Activated naive CD4-positive, alpha-beta T cell treated with anti-CD3 and anti-CD28 coated beads, Interleukin-2, amount 50 U/mL, for 24 hours (primary cell): ENCODE results near the gene EIF4E1B.

ENCODE experiments used
- H3K27ac Mint-ChIP-seq: one replicate; pipeline ENCODE4 v1.8.0; 2021; ENCODE audit warnings: mild to moderate bottlenecking, mixed read lengths
- H3K27me3 Mint-ChIP-seq: one replicate; pipeline ENCODE4 v1.8.0; 2021; ENCODE audit warnings: mixed read lengths
- H3K36me3 Mint-ChIP-seq: one replicate; pipeline ENCODE4 v1.8.0; 2021; ENCODE audit warnings: mixed read lengths
- H3K4me1 Mint-ChIP-seq: one replicate; pipeline ENCODE4 v1.8.0; 2021; ENCODE audit warnings: mixed read lengths
- H3K4me3 Mint-ChIP-seq: one replicate; pipeline ENCODE4 v1.8.0; 2021; ENCODE audit warnings: mild to moderate bottlenecking, mixed read lengths
- H3K9me3 Mint-ChIP-seq: one replicate; pipeline ENCODE4 v1.8.0; 2021; ENCODE audit warnings: mixed read lengths

EIF4E1B gene

GRCh38 chr5:176631383-176632200, 1.1 kb downstream of the EIF4E1B start:
- Mint-ChIP-seq H3K36me3 (no peaks in the 10 kb centered on the region), H3K27ac (no peak overlapping the region), H3K9me3 (no peaks in the 10 kb centered on the region), H3K4me3 (no peak overlapping the region), H3K4me1 (peaks cover 11% of the 10 kb centered on the region), H3K27me3 (peaks cover 46% of the 10 kb centered on the region)

- Mint-ChIP-seq H3K4me3 (no peak overlapping the region), H3K27ac (no peak overlapping the region)
Observed at GRCh38 chr5:176632745-176633144, 2.3 kb downstream of the EIF4E1B start.

GRCh38 chr5:176633598-176633997, 3.1 kb downstream of the EIF4E1B start:
- no peaks in the 10 kb centered on the region for H3K9me3 Mint-ChIP-seq
- H3K27me3 Mint-ChIP-seq, result peaks cover 35% of the 10 kb centered on the region
- peaks cover 11% of the 10 kb centered on the region for H3K4me1 Mint-ChIP-seq
- no peak overlapping the region for H3K27ac Mint-ChIP-seq
- H3K4me3 Mint-ChIP-seq, result no peak overlapping the region
- H3K36me3 Mint-ChIP-seq, result no peaks in the 10 kb centered on the region

More at GRCh38 chr5:176632745-176633144, 2.3 kb downstream of the EIF4E1B start:
- H3K36me3 Mint-ChIP-seq, result no peaks in the 10 kb centered on the region
- H3K9me3 Mint-ChIP-seq, result no peaks in the 10 kb centered on the region
- peaks cover 42% of the 10 kb centered on the region for H3K27me3 Mint-ChIP-seq
- H3K4me1 Mint-ChIP-seq, result peaks cover 11% of the 10 kb centered on the region

- H3K4me1 Mint-ChIP-seq, result peaks cover 6% of the 10 kb centered on the region
- H3K4me3 Mint-ChIP-seq, result no peak overlapping the region
- no peak overlapping the region for H3K27ac Mint-ChIP-seq
- no peaks in the 10 kb centered on the region for H3K9me3 Mint-ChIP-seq
- peaks cover 22% of the 10 kb centered on the region for H3K27me3 Mint-ChIP-seq
- H3K36me3 Mint-ChIP-seq, result no peaks in the 10 kb centered on the region
Observed at GRCh38 chr5:176636426-176636825, 6.0 kb downstream of the EIF4E1B start.

GRCh38 chr5:176637556-176637955, 7.1 kb downstream of the EIF4E1B start:
- no peaks in the 10 kb centered on the region for H3K36me3 Mint-ChIP-seq
- H3K27ac Mint-ChIP-seq, result no peak overlapping the region
- H3K9me3 Mint-ChIP-seq, result no peaks in the 10 kb centered on the region
- no peak overlapping the region for H3K4me3 Mint-ChIP-seq
- H3K4me1 Mint-ChIP-seq, result peaks cover 6% of the 10 kb centered on the region
- H3K27me3 Mint-ChIP-seq, result peaks cover 15% of the 10 kb centered on the region

- Mint-ChIP-seq H3K4me1 (peaks cover 6% of the 10 kb centered on the region), H3K4me3 (no peak overlapping the region), H3K27ac (no peak overlapping the region), H3K9me3 (no peaks in the 10 kb centered on the region), H3K27me3 (peaks cover 13% of the 10 kb centered on the region), H3K36me3 (no peaks in the 10 kb centered on the region)
Observed at GRCh38 chr5:176638437-176638836, 8.0 kb downstream of the EIF4E1B start.

GRCh38 chr5:176639208-176639607, 8.7 kb downstream of the EIF4E1B start:
- H3K4me1 Mint-ChIP-seq, result no peaks in the 10 kb centered on the region
- H3K27me3 Mint-ChIP-seq, result peaks cover 6% of the 10 kb centered on the region
- H3K27ac Mint-ChIP-seq, result no peak overlapping the region
- no peaks in the 10 kb centered on the region for H3K36me3 Mint-ChIP-seq
- no peaks in the 10 kb centered on the region for H3K9me3 Mint-ChIP-seq
- no peak overlapping the region for H3K4me3 Mint-ChIP-seq

GRCh38 chr5:176639981-176640380, 9.5 kb downstream of the EIF4E1B start:
- H3K27me3 Mint-ChIP-seq, result peaks cover 4% of the 10 kb centered on the region
- H3K4me3 Mint-ChIP-seq, result no peak overlapping the region
- no peak overlapping the region for H3K27ac Mint-ChIP-seq
- no peaks in the 10 kb centered on the region for H3K9me3 Mint-ChIP-seq
- H3K36me3 Mint-ChIP-seq, result no peaks in the 10 kb centered on the region
- no peaks in the 10 kb centered on the region for H3K4me1 Mint-ChIP-seq

GRCh38 chr5:176640616-176641015, 10.1 kb downstream of the EIF4E1B start:
- Mint-ChIP-seq H3K27ac (no peak overlapping the region), H3K36me3 (no peaks in the 10 kb centered on the region), H3K27me3 (no peaks in the 10 kb centered on the region), H3K9me3 (no peaks in the 10 kb centered on the region), H3K4me1 (no peaks in the 10 kb centered on the region), H3K4me3 (no peak overlapping the region)

GRCh38 chr5:176642675-176643490, 12.4 kb downstream of the EIF4E1B start:
- Mint-ChIP-seq H3K27ac (no peak overlapping the region), H3K27me3 (no peaks in the 10 kb centered on the region), H3K4me1 (peaks cover 12% of the 10 kb centered on the region), H3K9me3 (no peaks in the 10 kb centered on the region), H3K36me3 (no peaks in the 10 kb centered on the region), H3K4me3 (no peak overlapping the region)

- Mint-ChIP-seq H3K27me3 (no peaks in the 10 kb centered on the region), H3K4me1 (peaks cover 19% of the 10 kb centered on the region), H3K27ac (no peak overlapping the region), H3K4me3 (no peak overlapping the region), H3K36me3 (no peaks in the 10 kb centered on the region), H3K9me3 (no peaks in the 10 kb centered on the region)
Observed at GRCh38 chr5:176643491-176644219, 13.2 kb downstream of the EIF4E1B start.

GRCh38 chr5:176644294-176644693, 13.8 kb downstream of the EIF4E1B start:
- H3K36me3 Mint-ChIP-seq, result no peaks in the 10 kb centered on the region
- H3K9me3 Mint-ChIP-seq, result no peaks in the 10 kb centered on the region
- H3K4me1 Mint-ChIP-seq, result peaks cover 25% of the 10 kb centered on the region
- no peak overlapping the region for H3K4me3 Mint-ChIP-seq
- no peaks in the 10 kb centered on the region for H3K27me3 Mint-ChIP-seq
- no peak overlapping the region for H3K27ac Mint-ChIP-seq

GRCh38 chr5:176644878-176645670, 14.6 kb downstream of the EIF4E1B start:
- Mint-ChIP-seq H3K9me3 (no peaks in the 10 kb centered on the region), H3K27ac (no peak overlapping the region), H3K4me3 (no peak overlapping the region), H3K36me3 (no peaks in the 10 kb centered on the region), H3K27me3 (no peaks in the 10 kb centered on the region), H3K4me1 (peaks cover 30% of the 10 kb centered on the region)

- no peaks in the 10 kb centered on the region for H3K9me3 Mint-ChIP-seq
- H3K27ac Mint-ChIP-seq, result peak overlapping the region; percentile 30
- H3K27me3 Mint-ChIP-seq, result no peaks in the 10 kb centered on the region
- peaks cover 40% of the 10 kb centered on the region for H3K4me1 Mint-ChIP-seq
- no peaks in the 10 kb centered on the region for H3K36me3 Mint-ChIP-seq
- H3K4me3 Mint-ChIP-seq, result peak overlapping the region; percentile 74
Observed at GRCh38 chr5:176646049-176646706, 15.7 kb downstream of the EIF4E1B start.

- H3K27ac Mint-ChIP-seq, result peak overlapping the region; percentile 27
- no peaks in the 10 kb centered on the region for H3K9me3 Mint-ChIP-seq
- peaks cover 45% of the 10 kb centered on the region for H3K4me1 Mint-ChIP-seq
- no peaks in the 10 kb centered on the region for H3K36me3 Mint-ChIP-seq
- no peaks in the 10 kb centered on the region for H3K27me3 Mint-ChIP-seq
- peak overlapping the region; percentile 74 for H3K4me3 Mint-ChIP-seq
Observed at GRCh38 chr5:176646707-176647029, 16.2 kb downstream of the EIF4E1B start.
